HG02943 (cell line): Measurements from ENCODE around the gene KRT73.

ENCODE experiments used
- ATAC-seq: cut with Tn5 transposase; IDR thresholded peaks from one replicate; pipeline ENCODE4 v1.9.1; 2021; ENCODE audit warnings: mild to moderate bottlenecking, low read depth, moderate library complexity; ENCODE audit not compliant: unreplicated experiment

The KRT73 gene

DNA sequence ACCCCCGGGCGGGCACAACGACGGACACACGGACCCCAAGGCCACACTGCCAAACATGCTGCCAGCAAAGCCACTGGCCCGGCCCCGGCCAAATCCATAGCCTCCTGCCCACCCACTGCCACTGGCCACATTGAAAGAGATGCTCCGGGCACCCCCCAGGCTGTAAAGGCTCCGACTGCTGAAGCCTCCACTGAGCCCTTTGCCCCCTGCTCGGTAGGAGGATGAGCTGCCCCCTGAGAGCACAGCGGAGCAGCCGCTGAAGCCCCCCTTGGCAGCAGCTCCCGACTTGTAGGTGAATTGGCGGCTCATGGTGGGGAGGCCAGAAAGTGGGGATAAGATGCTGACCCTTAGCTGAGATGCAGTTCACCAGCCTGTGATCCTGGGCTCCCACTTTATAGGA, at the start of gene KRT73:
Gene KRT73 (minus strand): TSS at position 344 of the 400 bp plus-strand sequence. CDS start 35 bp downstream, at position 309.
- ATAC-seq: no peak

DNA sequence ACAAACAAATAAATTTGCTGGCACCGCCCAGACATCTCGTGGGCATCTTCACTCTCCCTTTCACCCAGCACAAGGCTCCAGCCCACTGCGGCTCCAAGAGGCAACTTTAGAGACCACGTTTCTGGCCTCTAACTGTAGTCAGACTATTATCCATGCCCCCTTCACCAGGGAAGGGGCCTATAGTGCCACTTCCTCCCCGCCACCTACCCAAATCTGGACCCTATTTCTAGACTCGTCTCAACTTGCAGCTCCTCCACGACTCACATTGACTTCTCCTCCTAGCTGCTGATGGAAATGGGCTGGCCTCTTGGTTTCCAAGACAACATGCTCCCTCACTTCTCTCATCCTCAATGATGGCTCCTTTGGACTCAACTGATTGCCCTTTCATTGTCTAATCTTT, 49.6 kb upstream of the KRT73 start:
- ATAC-seq: no peak

DNA sequence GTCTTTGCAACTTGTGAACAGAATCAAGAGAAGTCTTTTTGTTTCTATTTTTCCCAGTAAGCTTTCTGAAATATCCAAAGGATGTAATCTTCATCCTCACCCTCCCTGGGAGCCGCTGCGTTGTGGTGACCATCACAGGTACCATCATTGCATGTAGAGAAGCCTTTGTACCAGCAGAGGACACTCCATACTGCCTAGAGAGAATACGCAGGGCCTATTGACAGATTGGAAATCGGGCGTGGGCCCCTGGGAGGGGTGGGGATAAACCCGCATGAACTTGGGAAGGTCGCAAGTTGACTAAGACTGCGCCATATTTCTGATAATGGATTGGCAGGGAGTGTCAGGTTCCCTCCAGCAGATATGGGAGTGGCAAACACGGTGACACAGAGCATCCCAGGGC, 49.1 kb upstream of the KRT73 start:
- no peak for ATAC-seq

DNA sequence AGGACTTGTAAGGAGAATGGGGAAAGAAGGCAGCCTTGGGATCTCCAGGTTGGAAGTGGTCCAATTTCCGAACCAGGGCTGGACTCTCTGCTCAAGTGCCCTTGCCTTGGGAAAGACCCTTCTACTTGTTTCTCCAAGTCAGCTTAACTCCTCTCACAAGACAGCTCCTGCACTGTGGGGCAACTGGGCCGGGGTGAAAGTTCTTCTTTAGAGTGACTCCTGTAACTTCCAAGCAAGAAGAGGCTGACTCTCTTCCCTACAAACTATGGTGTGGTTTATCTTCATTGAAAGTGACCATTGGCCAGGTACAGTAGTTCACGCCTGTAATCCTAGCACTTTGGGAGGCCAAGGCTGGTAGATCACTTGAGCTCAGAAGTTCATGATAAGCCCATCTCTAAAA, 48.1 kb upstream of the KRT73 start:
- no peak for ATAC-seq

DNA sequence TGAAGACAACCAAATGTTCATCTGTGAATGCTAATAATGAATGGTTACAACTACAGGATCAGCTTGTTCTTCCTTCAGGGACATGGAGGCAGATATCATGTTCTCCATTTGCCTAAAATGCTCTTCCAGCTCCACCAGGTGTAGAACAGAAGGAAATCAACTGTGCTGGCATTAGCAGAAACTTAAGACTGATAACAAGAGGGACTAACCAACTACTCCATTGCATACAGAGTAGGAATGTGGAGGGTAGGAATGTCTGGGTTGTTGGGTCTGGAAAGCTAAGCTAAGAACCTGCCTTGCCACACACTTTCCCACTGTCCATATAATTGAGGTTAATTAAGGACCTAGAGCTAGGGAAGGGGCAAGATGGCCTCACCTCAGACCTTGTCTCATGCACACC, 45.1 kb upstream of the KRT73 start:
- ATAC-seq: no peak

DNA sequence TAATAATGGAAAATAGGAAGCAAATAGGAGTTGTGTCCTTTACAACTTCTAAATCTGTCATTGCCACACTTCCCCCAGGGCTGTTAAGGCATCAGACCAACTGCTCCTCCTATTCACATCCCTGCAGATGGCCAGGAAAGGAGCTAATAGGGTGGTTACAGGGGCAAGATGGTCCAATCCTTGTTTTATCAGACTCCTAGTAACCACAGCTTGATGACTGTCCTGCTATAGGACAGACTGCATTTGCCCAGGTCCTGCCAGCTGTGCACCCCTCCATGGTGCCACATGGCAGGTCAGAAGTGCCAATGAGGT, 44.5 kb upstream of the KRT73 start:
- ATAC-seq: no peak

DNA sequence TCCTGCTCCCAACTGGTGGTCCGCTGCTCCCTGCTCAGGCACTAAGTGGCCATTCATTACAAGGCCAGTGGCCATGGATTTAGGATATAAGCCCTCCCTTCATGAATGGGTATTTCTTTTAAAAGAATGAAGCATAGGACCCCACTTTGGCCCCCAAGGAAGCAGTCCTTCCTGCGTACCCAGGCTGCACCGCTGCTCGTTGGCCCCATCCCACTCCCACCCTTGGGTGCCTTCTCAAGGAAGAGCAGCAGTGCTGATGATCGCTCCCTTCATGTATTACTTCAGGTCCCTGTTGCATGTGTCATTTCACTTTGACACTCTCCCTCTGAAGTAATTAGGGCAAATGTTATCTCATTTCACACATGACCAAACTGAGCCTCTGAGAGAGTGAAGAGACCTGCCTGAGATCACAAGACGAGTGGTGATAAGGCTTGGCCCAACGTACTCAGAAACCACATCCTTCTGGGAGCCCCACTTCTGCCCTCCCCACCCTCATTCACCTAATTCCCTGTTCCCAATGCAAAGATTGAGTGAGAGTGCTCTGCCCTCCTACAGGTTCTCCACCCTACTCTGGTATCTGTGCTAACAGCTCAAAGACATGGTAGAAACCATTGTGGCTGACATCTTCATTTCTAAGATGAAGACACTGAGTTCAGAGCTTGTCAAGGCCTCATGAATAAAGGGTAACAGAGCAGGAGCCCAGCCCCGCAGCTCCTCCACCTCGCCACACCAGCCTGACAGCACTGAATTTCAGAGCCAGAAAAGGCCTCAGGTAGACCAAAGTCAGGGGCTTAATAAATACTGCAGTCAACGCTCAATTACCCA, 43.9 kb upstream of the KRT73 start:
- ATAC-seq: no peak

DNA sequence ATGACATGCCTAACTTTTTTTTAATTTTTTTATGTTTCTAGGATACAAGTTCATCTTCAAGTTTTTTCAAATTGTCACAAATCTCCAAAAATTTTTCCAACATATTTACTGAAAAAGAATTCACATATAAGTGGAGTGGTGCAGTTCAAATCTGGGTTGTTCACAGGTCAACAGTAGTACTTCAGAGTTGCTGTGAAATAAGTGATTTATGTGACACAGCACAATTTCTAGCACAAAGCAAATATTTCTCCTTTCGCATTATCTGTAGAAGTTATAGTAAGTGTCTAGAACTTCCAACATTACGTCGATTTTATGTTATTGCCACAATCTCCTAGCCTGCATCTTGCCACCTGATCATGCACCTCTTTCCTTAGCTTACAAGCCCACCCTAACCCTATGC, 43.3 kb upstream of the KRT73 start:
- no peak for ATAC-seq

DNA sequence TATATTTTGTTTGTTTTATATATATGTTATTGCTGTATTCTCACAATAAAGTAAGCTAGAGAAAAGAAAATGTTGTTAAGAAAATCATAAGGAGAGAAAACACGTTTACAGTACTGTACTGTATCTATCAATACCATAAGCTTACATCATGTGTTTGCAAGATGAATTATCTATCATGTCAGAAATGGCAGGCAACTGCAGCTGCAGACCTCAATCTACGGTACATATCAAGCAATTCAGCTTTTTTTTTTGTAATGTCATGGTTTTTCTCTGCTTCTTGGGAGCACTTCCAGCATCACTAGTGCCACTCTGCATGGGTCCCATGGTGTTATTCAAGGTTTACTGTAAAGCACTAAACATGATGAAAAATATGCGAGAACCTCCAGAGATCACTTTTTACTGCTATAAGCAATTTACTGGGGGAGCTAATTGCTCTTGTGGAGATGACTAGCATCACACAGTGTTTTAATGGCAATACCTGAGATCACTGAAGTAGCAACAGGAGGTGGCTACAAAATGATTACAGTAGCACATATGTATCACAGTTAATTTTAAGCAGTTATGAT, 42.7 kb upstream of the KRT73 start:
- no peak for ATAC-seq

DNA sequence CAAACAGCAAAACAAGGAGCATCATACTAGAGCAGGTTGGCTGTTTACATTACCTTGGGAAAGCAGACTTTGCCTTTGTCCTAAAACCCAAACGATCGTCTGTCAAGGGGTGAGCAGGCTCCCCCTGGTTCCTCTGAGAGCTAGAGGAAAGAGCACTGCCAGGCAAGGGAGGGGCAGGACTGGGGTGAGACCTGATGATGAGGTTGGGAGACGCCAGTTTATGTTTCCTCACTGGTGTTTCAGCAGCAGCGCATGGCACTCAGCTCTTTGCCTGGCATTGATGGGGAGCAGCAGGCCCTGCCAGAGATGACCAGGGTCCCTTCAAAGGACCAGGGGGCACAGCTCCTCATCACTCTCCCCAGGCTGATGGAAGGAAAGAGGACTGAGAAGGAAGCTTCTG, 41.6 kb upstream of the KRT73 start:
- no peak for ATAC-seq

DNA sequence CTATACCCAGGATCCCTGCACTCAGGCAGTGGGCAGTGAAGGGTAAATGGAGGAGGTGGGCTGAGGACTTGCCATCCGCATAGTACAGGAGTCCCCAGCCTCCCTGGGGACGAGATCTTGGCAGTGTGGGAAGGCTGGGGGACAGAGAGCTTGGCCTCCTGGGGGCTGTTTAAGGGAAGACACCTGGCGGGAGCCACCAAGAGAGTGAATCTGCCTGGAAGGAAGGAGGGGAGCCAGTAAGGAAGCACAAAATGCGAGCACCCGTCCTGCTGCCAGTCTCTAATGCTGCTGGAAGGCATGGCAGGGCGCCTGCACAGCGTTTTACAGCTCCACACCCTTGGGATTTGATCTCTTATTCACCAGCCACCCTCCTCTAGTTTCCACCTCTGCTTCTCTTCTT, 41.0 kb upstream of the KRT73 start:
- ATAC-seq: no peak

DNA sequence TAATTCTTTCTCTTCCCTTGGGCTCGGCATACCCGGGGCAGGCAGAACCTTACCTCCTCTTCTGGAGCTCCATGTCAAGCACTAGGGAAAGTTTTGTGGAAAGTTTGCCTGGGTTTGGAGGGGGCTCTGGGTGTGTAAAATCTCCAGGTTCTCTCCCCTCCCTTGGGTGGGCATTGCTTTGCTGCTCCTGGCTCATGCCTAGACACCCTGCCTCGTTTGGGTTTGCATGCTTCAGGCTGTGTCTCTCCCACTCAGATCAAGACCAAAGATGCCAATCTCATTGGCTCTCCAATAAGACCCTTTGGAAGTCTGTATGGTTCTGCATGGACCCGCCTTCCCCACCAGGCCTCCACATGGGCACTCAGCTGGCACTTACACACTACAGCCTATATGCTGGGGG, 39.8 kb upstream of the KRT73 start:
- ATAC-seq: no peak

DNA sequence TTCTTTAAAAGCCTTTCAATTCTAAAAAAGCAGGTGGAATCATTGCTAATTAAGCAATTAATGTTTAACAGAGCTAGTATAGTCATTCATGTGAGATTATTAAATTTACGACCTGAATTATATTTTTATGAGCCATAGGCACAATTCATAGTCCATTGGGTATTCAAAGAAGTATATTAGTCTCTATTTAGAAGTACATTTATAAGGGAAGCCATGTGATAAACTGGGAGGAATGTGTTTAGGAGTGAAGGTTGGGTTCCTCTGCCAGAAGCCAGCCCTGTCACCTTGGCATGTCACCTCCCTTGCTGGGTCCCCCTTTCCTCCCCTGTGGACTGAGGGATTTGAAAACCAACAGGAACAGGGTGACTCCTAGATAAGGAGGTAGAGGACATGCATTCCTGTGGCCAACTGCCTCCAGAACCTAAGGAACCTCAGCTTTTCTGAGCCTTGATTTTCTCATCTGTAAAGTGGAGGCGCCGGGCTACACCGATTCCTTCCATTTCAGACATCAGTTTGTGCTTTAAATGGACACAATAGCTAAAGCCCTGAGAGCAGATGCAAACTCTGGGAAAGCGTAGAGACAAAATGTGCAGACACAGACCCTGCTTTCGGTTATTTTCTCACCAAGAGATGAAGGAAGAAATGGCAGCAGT, 39.0 kb upstream of the KRT73 start:
- no peak for ATAC-seq

DNA sequence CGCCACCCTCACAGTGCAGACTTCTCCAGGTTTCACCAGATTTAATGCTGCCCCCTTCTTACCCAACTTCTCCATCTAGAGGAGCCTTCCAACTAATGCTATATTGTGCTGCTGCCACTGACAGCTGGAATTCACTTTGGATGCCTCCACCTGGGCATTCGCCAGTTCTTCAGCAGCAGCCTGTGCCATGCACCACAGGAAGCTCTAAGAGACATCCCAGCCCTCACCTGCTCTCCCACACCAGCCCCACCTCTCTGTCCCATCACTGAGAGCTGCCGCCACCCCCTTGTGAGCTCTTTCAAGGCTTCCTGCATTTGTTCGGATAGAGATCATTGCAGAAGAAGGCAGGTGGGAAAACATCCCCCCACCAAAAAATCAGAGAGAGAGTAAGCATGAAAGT, 38.3 kb upstream of the KRT73 start:
- no peak for ATAC-seq

DNA sequence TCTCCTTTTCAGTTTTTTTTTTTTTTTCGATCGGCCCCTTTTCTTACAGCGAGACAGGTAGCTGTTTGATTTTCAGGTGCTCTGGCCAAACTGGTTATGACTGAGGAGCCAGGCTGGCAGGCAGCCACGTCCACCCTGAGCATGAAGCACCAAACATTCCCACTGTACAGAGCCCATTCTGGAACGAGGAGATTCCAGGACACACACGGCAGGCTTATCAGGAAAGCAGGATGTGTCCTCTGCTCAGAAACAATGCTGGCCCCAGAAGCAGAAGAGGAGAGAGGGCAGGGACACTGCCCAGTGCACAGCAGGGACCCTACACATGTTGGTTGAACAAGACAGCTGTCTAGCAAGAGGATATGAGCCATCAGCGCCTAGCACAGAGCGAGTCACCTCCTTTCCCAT, 37.4 kb upstream of the KRT73 start:
- ATAC-seq: no peak

DNA sequence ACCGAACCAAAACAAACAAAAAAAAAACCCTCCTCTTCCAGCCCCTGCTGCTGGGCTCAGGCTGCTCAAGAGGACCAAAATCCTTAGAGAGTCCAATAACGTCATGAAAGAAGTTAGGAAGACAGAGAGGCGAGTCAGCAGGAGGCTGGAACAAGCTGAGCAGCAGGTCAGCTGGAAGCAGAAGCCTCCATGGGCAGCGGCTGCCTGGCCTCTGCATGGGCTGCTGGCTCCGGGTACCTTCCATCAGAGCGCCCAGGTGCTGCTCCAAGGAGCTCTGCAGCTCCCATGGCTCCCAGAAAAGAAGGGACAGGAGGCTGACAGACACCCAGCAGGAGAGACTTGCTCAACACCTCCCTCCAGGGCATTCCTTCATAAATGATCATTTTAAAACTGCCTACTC, 36.9 kb upstream of the KRT73 start:
- no peak for ATAC-seq

DNA sequence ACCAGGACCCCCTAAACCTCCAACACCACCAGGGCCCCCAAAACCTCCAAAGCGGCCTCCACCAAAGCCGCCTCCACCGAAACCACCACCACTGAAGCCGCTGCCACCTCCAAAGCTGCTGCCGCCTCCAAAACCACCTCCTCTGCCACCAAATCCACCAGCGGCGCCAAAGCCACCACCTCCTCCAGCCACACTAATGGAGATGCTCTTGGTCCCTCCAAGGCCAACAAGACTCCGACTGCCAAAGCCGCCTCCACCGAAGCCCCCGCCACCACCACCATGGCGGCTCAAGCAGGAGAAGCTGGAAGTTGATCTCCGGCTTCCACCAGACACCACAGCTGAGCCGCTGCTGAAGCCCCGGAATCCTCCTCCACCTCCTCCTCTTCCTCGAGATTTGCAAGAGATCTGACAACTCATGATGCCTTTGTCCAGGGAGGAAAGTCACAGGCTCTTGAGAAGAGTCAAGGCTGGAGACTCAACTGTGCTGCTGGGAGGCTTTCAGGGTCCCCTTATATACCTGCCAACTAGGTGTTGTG, 33.4 kb upstream of the KRT73 start, which contains the start of gene KRT2:
Gene KRT2 (minus strand): TSS at position 486 of the 536 bp plus-strand sequence. CDS start 69 bp downstream, at position 417.
- ATAC-seq: no peak

DNA sequence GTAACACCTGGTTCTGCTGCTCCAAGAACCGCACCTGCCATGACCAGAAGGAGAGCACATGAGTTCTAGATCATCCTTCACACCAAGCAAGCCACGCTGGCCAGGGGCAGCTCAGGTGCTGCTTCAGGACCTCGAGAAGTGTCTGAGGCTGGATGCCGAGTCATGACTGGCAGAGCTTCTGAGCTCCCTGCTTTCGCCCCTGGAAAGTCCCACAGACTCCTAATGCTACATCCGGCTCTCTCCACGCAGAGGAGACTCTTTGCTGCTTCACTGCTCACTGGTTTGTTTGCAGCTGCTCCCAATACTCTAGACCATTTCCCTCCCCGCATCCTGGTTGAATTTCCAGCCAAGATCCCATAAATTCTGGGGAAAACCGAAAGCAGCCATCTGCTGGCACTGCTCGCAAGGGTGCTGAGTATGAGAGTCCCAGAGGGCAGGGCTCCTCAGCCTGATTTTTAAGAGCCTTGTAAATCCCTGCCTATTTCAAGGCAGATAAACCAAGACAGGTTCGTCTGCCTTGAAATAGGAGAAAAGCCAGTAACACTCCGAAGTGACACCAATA, 32.2 kb upstream of the KRT73 start:
- no peak for ATAC-seq

DNA sequence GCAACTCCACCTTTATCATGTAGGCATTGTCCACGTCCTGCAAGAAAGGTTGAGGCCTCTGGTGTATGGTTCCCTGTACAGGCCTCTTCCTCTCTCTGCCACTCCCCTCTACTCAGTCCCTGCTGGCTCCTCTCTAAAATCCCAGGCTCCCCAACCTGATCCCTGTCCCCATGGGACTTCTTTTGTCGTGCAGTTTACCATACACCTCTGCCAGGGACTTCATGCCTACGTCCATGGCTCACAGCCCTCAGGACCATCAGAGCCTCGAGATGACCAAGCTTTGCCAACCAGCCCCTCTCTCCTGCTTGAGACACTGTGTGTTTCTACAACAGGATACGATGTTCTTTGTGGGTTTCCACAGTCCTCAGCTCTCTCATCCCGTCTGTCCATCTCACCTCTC, 30.7 kb upstream of the KRT73 start:
- ATAC-seq: no peak

DNA sequence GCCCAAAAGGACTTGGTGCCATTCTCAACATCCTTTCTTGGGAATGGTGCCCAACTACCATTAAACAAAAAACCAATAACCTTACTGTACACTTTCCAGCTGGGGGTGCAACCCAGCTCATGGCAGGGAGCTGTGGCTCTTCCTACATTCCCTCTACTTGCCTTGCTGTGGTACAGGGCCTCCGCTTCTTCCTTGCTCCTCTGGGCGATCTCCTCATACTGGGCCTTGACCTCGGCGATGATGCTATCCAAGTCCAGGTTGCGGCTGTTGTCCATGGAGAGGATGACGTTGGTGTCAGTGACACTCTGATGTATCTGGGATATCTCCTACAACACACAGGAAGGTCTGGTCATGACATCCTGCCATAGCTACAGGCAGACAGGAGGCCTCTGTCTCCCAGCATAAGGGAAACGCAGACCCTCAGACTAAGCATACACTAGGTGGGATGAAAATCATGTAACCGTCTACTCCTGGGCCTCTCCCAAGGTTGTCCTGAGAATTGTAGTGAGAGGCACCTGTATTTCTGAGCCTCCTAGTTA, 29.7 kb upstream of the KRT73 start:
- no peak for ATAC-seq

DNA sequence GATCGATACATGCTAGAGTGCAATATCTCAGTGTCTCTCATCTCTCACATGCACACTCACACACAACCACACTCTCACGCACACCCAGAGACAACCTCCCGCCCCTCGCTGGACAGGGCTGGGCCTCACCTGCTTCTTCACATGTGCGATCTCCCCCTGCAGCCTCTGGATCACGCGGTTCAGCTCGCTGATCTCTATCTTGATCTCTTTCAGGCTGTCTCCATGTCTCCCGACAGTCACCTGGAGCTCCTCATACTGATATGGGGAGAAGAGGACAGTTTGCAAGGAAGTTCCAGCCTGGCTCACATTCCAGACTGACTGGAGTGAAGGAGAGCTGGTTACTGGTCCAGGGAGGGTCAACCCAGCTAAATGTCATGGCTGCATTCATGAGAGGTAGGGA, 29.2 kb upstream of the KRT73 start:
- no peak for ATAC-seq
